ENCODE results near the gene SLC9A5.

DNA sequence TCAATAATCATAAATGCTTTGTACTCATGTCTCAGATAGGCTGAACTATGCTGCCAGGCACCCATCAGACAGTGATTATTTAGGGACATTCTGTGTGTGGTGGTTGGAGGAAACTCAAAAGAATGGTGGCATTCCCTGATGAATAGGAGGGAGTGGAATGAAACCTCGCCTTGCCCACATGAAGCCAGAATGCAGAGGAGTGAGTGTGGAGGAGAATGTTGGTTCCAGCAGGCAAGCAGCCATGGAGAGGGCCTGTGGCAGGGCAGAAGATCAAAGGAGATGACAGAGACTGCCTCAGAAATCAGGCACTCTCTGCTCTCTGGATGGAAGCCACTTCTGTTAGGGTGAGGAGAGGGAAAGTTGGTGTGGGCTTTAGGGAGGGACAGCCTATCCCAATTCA, 55.2 kb downstream of the SLC9A5 start:
- TF ChIP-seq EP300 (IDR thresholded peaks at IDR 0.05; ENCODE audit: borderline replicate concordance) = no peak
- no peak for TF ChIP-seq CREB1 (IDR thresholded peaks at IDR 0.05; ENCODE audit: low read depth)
- TF ChIP-seq, protein P1, sequence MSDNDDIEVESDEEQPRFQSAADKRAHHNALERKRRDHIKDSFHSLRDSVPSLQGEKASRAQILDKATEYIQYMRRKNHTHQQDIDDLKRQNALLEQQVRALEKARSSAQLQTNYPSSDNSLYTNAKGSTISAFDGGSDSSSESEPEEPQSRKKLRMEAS (IDR thresholded peaks at IDR 0.05) = no peak
- no peak for TF ChIP-seq REST (IDR thresholded peaks at IDR 0.05; ENCODE audit: low read depth)
- no peak for TF ChIP-seq CEBPB (IDR thresholded peaks at IDR 0.05)
- no peak for TF ChIP-seq RAD21 (IDR thresholded peaks at IDR 0.05; ENCODE audit: low read depth)
- no peak for TF ChIP-seq FOXM1 (IDR thresholded peaks at IDR 0.05; ENCODE audit: borderline replicate concordance, low read depth)
- no peak for TF ChIP-seq YY1 (IDR thresholded peaks at IDR 0.05; ENCODE audit: low read depth)
- TF ChIP-seq TAF1 (IDR thresholded peaks at IDR 0.05; ENCODE audit: low read depth) = no peak
